SKM-1 (cell line): ENCODE measurements around the gene NPEPL1.
"Not testable (repeated sequence)": the region's sequence is repeated elsewhere in the genome, so short reads cannot be mapped to it uniquely, and the experiment has no call there.

Experiments
- DNase-seq: peaks from one replicate; lab custom pipeline; 2025; ENCODE audit not compliant: unreplicated experiment; lab: John Stamatoyannopoulos, UW

The NPEPL1 gene

GRCh38 chr20:58712806-58713731 lies 20.5 kb downstream of the NPEPL1 start:
- no peak for DNase-seq

GRCh38 chr20:58713801-58714339 lies 21.3 kb downstream of the NPEPL1 start:
- DNase-seq, result no peak

GRCh38 chr20:58714340-58714922 lies 21.8 kb downstream of the NPEPL1 start:
- DNase-seq, result no peak

GRCh38 chr20:58714923-58715351 lies 22.3 kb downstream of the NPEPL1 start:
- DNase-seq, result no peak

GRCh38 chr20:58715391-58715800 lies 22.8 kb downstream of the NPEPL1 start:
- no peak for DNase-seq

- no peak for DNase-seq
Measured at GRCh38 chr20:58715801-58716475, 23.3 kb downstream of the NPEPL1 start.

- DNase-seq, result no peak
Measured at GRCh38 chr20:58716476-58717277, 24.1 kb downstream of the NPEPL1 start.

- DNase-seq, result no peak
Measured at GRCh38 chr20:58717278-58718091, 24.9 kb downstream of the NPEPL1 start.

GRCh38 chr20:58718121-58718563 lies 25.5 kb downstream of the NPEPL1 start:
- DNase-seq, result no peak

- DNase-seq, result no peak
Measured at GRCh38 chr20:58718729-58719128, 26.1 kb downstream of the NPEPL1 start.

- no peak for DNase-seq
Measured at GRCh38 chr20:58719258-58719657, 26.7 kb downstream of the NPEPL1 start.

- no peak for DNase-seq
Measured at GRCh38 chr20:58719971-58720371, 27.4 kb downstream of the NPEPL1 start.

GRCh38 chr20:58720890-58721289 lies 28.3 kb downstream of the NPEPL1 start:
- no peak for DNase-seq

- no peak for DNase-seq
Measured at GRCh38 chr20:58721951-58722778, 29.6 kb downstream of the NPEPL1 start.

GRCh38 chr20:58722877-58723627 lies 30.5 kb downstream of the NPEPL1 start:
- DNase-seq, result no peak

GRCh38 chr20:58723628-58723984 lies 31.0 kb downstream of the NPEPL1 start:
- no peak for DNase-seq

GRCh38 chr20:58726156-58726555 lies 33.6 kb downstream of the NPEPL1 start:
- not testable (repeated sequence) for DNase-seq

- no peak for DNase-seq
Measured at GRCh38 chr20:58731192-58731591, 38.6 kb downstream of the NPEPL1 start.
